ENCODE measurements around the gene ANKRD34B.

GRCh38 chr5:80540691-80541090 is 29.4 kb downstream of the ANKRD34B start:
- no peak for TF ChIP-seq CTCF (IDR thresholded peaks at IDR 0.05)
- no peak for TF ChIP-seq EZH2 (IDR thresholded peaks at IDR 0.05)
- no peak for TF ChIP-seq EZH2phosphoT487 (IDR thresholded peaks at IDR 0.05)

All from neural progenitor cell (in vitro differentiated cells).